ENCODE results near the gene CAD. TPM values are rescaled to one million over a fixed set of nuclear protein-coding genes. Genes with fewer than 3 reads are reported as not detected.

CAD gene
- total RNA-seq, 1 donor from 2014 or later: 38.5 TPM

DNA sequence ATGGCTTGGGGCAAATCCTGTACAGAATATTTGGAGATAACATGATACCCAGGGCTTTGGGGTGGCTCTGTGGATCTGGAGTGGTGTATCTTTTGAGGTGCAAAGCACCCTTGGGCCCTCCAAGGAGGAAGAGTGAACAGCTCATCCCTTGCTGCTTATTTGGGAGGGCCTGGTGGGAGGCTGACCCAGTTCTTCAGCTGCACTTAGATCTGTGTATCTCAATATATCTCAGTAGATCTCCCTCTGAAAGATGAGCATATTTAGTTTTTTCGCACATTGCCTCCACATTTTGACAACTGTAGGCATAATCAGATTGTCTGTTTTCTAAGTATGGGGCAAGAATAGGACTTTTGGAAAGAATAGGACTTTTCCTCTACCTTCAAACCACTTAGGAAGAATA is 67.8 kb downstream of the CAD start:
- no peak for DNase-seq
- no peak overlapping the region for H3K27ac Mint-ChIP-seq (ENCODE audit: unreplicated experiment)
- no peaks in the 10 kb centered on the region for H3K36me3 Mint-ChIP-seq (ENCODE audit: unreplicated experiment)
- H3K4me1 Mint-ChIP-seq (ENCODE audit: low read depth, unreplicated experiment): peaks cover 26% of the 10 kb centered on the region
- TF ChIP-seq, protein P1, sequence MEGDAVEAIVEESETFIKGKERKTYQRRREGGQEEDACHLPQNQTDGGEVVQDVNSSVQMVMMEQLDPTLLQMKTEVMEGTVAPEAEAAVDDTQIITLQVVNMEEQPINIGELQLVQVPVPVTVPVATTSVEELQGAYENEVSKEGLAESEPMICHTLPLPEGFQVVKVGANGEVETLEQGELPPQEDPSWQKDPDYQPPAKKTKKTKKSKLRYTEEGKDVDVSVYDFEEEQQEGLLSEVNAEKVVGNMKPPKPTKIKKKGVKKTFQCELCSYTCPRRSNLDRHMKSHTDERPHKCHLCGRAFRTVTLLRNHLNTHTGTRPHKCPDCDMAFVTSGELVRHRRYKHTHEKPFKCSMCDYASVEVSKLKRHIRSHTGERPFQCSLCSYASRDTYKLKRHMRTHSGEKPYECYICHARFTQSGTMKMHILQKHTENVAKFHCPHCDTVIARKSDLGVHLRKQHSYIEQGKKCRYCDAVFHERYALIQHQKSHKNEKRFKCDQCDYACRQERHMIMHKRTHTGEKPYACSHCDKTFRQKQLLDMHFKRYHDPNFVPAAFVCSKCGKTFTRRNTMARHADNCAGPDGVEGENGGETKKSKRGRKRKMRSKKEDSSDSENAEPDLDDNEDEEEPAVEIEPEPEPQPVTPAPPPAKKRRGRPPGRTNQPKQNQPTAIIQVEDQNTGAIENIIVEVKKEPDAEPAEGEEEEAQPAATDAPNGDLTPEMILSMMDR (IDR thresholded peaks at IDR 0.05; ENCODE audit: partially characterized antibody, unreplicated experiment): no peak
- H3K4me3 Mint-ChIP-seq (ENCODE audit: unreplicated experiment): no peak overlapping the region
- H3K27me3 Mint-ChIP-seq (ENCODE audit: unreplicated experiment): peaks cover 6% of the 10 kb centered on the region
- H3K9me3 Mint-ChIP-seq (ENCODE audit: unreplicated experiment): peaks cover 6% of the 10 kb centered on the region

DNA sequence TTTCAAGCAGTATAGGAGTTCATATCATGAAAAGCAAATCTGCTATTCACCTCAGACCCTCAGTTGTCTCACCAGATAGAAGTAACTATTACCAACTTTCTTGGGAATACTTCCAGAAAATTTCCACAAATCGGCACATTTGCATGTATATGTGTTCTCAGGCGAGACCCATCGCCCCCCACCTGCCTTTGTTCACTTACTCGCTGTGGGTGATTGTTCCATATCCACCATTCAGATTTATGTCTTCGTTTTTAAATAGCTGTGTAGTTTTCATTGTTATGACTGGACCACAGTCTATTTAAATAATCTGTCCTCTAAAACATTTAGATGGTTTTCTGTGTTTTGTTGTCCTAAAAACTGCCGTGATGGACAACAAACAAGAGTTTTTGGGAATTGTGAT is 68.3 kb downstream of the CAD start:
- TF ChIP-seq, protein P1 (IDR thresholded peaks at IDR 0.05; ENCODE audit: partially characterized antibody, unreplicated experiment): no peak
- peaks cover 6% of the 10 kb centered on the region for H3K27me3 Mint-ChIP-seq (ENCODE audit: unreplicated experiment)
- H3K4me3 Mint-ChIP-seq (ENCODE audit: unreplicated experiment): no peak overlapping the region
- peaks cover 26% of the 10 kb centered on the region for H3K4me1 Mint-ChIP-seq (ENCODE audit: low read depth, unreplicated experiment)
- no peak overlapping the region for H3K27ac Mint-ChIP-seq (ENCODE audit: unreplicated experiment)
- H3K36me3 Mint-ChIP-seq (ENCODE audit: unreplicated experiment): no peaks in the 10 kb centered on the region
- peaks cover 6% of the 10 kb centered on the region for H3K9me3 Mint-ChIP-seq (ENCODE audit: unreplicated experiment)
- no peak for DNase-seq

DNA sequence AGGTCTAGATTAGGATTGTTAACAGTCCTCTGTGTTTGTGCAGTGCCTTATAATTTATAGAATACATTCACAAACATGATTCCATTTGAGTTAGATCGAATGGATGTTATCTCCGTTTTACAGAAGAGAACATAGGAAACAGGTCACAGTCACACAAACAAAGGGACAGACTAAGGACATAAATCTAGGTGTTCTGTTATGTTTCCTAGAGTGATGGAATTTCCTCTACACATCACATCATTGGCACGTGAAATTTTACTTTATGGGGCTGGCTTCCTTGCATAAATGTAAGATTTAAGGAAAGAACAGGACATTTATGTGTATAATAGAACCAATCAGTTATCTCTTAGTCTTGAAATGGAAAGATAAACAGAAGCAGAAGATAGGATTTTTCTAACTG is 71.4 kb downstream of the CAD start:
- TF ChIP-seq, protein P1 (IDR thresholded peaks at IDR 0.05; ENCODE audit: partially characterized antibody, unreplicated experiment): no peak
- no peak overlapping the region for H3K4me3 Mint-ChIP-seq (ENCODE audit: unreplicated experiment)
- no peak overlapping the region for H3K27ac Mint-ChIP-seq (ENCODE audit: unreplicated experiment)
- no peaks in the 10 kb centered on the region for H3K9me3 Mint-ChIP-seq (ENCODE audit: unreplicated experiment)
- peaks cover 4% of the 10 kb centered on the region for H3K27me3 Mint-ChIP-seq (ENCODE audit: unreplicated experiment)
- H3K36me3 Mint-ChIP-seq (ENCODE audit: unreplicated experiment): no peaks in the 10 kb centered on the region
- peaks cover 3% of the 10 kb centered on the region for H3K4me1 Mint-ChIP-seq (ENCODE audit: low read depth, unreplicated experiment)
- DNase-seq: no peak

DNA sequence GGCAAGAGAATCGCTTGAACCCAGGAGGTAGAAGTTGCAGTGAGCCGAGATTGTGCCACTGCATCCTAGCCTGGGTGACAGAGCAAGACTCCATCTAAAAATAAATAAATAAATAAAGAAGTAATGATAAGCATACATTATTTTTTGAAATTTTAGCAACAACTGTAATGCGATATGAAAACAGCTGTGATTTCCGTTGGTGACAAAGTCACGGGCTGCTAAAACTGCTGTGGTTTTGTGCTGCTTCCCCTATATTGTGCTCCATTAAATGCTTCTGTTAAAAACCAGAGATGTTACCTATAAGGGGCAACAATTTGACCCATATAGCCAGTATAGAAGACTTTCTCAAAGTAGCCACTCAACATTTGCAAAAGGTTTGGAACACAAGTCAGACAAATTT is 73.4 kb downstream of the CAD start:
- no peak overlapping the region for H3K27ac Mint-ChIP-seq (ENCODE audit: unreplicated experiment)
- TF ChIP-seq, protein P1 (IDR thresholded peaks at IDR 0.05; ENCODE audit: partially characterized antibody, unreplicated experiment): no peak
- H3K36me3 Mint-ChIP-seq (ENCODE audit: unreplicated experiment): no peaks in the 10 kb centered on the region
- no peaks in the 10 kb centered on the region for H3K9me3 Mint-ChIP-seq (ENCODE audit: unreplicated experiment)
- no peak for DNase-seq
- peaks cover 3% of the 10 kb centered on the region for H3K4me1 Mint-ChIP-seq (ENCODE audit: low read depth, unreplicated experiment)
- H3K27me3 Mint-ChIP-seq (ENCODE audit: unreplicated experiment): peaks cover 4% of the 10 kb centered on the region
- H3K4me3 Mint-ChIP-seq (ENCODE audit: unreplicated experiment): no peak overlapping the region

DNA sequence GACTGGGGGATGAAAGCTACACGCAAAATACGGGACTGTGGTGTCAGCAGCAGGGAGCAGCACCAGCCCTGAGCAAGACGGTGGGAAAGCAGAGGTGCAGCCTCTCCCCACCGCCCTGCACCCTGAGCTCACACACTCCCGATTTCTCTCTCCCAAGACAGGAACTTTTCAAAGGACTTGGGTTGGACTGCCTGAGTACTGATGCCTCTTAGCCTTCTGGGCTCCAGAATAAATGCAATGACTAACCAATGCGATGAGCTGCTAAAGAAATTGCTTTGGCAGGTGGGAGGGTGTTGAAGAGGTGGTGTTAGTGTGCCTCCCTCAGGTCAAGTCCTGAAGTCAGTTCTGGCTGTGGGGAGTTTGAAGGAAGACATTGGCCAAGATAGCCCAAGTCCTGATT is 74.7 kb downstream of the CAD start:
- DNase-seq: no peak

More for the DNA sequence above, 74.7 kb downstream of the CAD start:
- peaks cover 3% of the 10 kb centered on the region for H3K4me1 Mint-ChIP-seq (ENCODE audit: low read depth, unreplicated experiment)
- H3K9me3 Mint-ChIP-seq (ENCODE audit: unreplicated experiment): no peaks in the 10 kb centered on the region
- no peak overlapping the region for H3K4me3 Mint-ChIP-seq (ENCODE audit: unreplicated experiment)
- H3K36me3 Mint-ChIP-seq (ENCODE audit: unreplicated experiment): no peaks in the 10 kb centered on the region
- H3K27me3 Mint-ChIP-seq (ENCODE audit: unreplicated experiment): peaks cover 4% of the 10 kb centered on the region
- H3K27ac Mint-ChIP-seq (ENCODE audit: unreplicated experiment): no peak overlapping the region
- TF ChIP-seq, protein P1 (IDR thresholded peaks at IDR 0.05; ENCODE audit: partially characterized antibody, unreplicated experiment): no peak

Other genes with a start within 250 kb of the CAD start
- gene MAPRE3, start 246.7 kb upstream of the CAD start, total RNA-seq (ENCODE audit: unreplicated experiment): 49.2 TPM
- gene TMEM214, start 184.4 kb upstream of the CAD start, total RNA-seq (ENCODE audit: unreplicated experiment): 35.8 TPM
- 17.3 TPM for gene AGBL5, start 165.7 kb upstream of the CAD start, total RNA-seq (ENCODE audit: unreplicated experiment)
- gene OST4, start 145.7 kb upstream of the CAD start, total RNA-seq (ENCODE audit: unreplicated experiment): 215 TPM
- gene EMILIN1, start 138.8 kb upstream of the CAD start, total RNA-seq (ENCODE audit: unreplicated experiment): 3.2 TPM
- gene KHK, start 130.6 kb upstream of the CAD start, total RNA-seq (ENCODE audit: unreplicated experiment): 5.3 TPM
- 1.3 TPM for gene CGREF1, start 98.2 kb upstream of the CAD start, total RNA-seq (ENCODE audit: unreplicated experiment)
- not detected for gene ABHD1, start 93.6 kb upstream of the CAD start, total RNA-seq (ENCODE audit: unreplicated experiment)
- gene PREB, start 82.7 kb upstream of the CAD start, total RNA-seq (ENCODE audit: unreplicated experiment): 35.5 TPM
- gene PRR30, start 78.0 kb upstream of the CAD start, total RNA-seq (ENCODE audit: unreplicated experiment): not detected
- not detected for gene TCF23, start 68.4 kb upstream of the CAD start, total RNA-seq (ENCODE audit: unreplicated experiment)
- 58.8 TPM for gene ATRAID, start 5.3 kb upstream of the CAD start, total RNA-seq (ENCODE audit: unreplicated experiment)
- 40.0 TPM for gene SLC5A6, start 5.1 kb upstream of the CAD start, total RNA-seq (ENCODE audit: unreplicated experiment)
- 1.3 TPM for gene SLC30A3, start 45.7 kb downstream of the CAD start, total RNA-seq (ENCODE audit: unreplicated experiment)
- not detected for gene DNAJC5G, start 58.1 kb downstream of the CAD start, total RNA-seq (ENCODE audit: unreplicated experiment)
- 2.0 TPM for gene TRIM54, start 65.1 kb downstream of the CAD start, total RNA-seq (ENCODE audit: unreplicated experiment)
- 1.9 TPM for gene UCN, start 91.1 kb downstream of the CAD start, total RNA-seq (ENCODE audit: unreplicated experiment)
- gene MPV17, start 105.7 kb downstream of the CAD start, total RNA-seq (ENCODE audit: unreplicated experiment): 56.6 TPM
- gene GTF3C2, start 139.4 kb downstream of the CAD start, total RNA-seq (ENCODE audit: unreplicated experiment): 111 TPM
- gene EIF2B4, start 153.0 kb downstream of the CAD start, total RNA-seq (ENCODE audit: unreplicated experiment): 53.6 TPM
- gene SNX17, start 153.2 kb downstream of the CAD start, total RNA-seq (ENCODE audit: unreplicated experiment): 72.5 TPM
- 30.2 TPM for gene ZNF513, start 163.4 kb downstream of the CAD start, total RNA-seq (ENCODE audit: unreplicated experiment)
- gene PPM1G, start 192.2 kb downstream of the CAD start, total RNA-seq (ENCODE audit: unreplicated experiment): 84.9 TPM
- gene NRBP1, start 211.3 kb downstream of the CAD start, total RNA-seq (ENCODE audit: unreplicated experiment): 142 TPM
- gene KRTCAP3, start 225.0 kb downstream of the CAD start, total RNA-seq (ENCODE audit: unreplicated experiment): 4.2 TPM